K562 (cell line): ENCODE measurements around the gene DIAPH3. TPM values are rescaled to one million over a fixed set of nuclear protein-coding genes. Genes with fewer than 3 reads are reported as not detected.

ENCODE experiments used
- ATAC-seq: fragments of 200-7000 bp; cut with Tn5 transposase; 3 replicates; pipeline ENCODE4 v1.9.1; 2020; ENCODE audit warnings: moderate library complexity
- BruUV-seq: library from RNA; stranded (reverse); fragments of 400-500 nt; replicated peaks from 2 replicates; lab custom pipeline; 2021; lab: Mats Ljungman, UMichigan
- CTCF ChIA-PET: fragments of 300-600 bp; formaldehyde crosslinking; extraction: SDS; loops from one replicate; lab custom pipeline; 2021; ENCODE audit warnings: low intra/inter-chr PET ratio; lab: Yijun Ruan, JAX
- POLR2A ChIA-PET: fragments of 300-600, 350-650 bp; sonication (Branson Sonifier 250); formaldehyde crosslinking; extraction: SDS; loops from one replicate; lab custom pipeline; 2021; ENCODE audit warnings: antibody characterized with exemption, inconsistent platforms; lab: Yijun Ruan, JAX
- DNase-seq, 4 experiments: peaks; one replicate each; pipeline versions ENCODE4 v3.0.0 to v3.0.0-alpha.2; 2011 to 2018; ENCODE audit warnings: low spot score in 3 of 4, mixed read lengths in 3 of 4; ENCODE audit errors: extremely low read depth in 1 of 4
- FAIRE-seq: peaks from 2 replicates; lab custom pipeline; 2011; peaks lifted over from hg19 to GRCh38; lab: Jason Lieb, UNC
- H2AFZ ChIP-seq: 2 replicates; pipeline ENCODE4 v1.6.0; 2011; ENCODE audit warnings: low read depth, low read length, control low read depth, inconsistent platforms
- H3K27ac ChIP-seq: fragments of 200-600 bp; 3 replicates; pipeline ENCODE4 v1.8.0; 2011; ENCODE audit warnings: low read depth, mild to moderate bottlenecking, control low read depth, inconsistent platforms, low read length, moderate library complexity, mixed read lengths; ENCODE audit errors: extremely low read depth
- H3K27me3 ChIP-seq, 2 experiments: fragments of 300-600 bp in 1 of 2; 2 replicates in 1 of 2; 3 replicates in 1 of 2; pipeline versions ENCODE4 v1.6.0 to v1.8.0; 2011; ENCODE audit warnings: inconsistent platforms in 2 of 2, low read length in 2 of 2, mild to moderate bottlenecking in 1 of 2, mixed read lengths in 1 of 2, moderate library complexity in 1 of 2; ENCODE audit not compliant: control insufficient read depth in 2 of 2, insufficient read depth in 2 of 2
- H3K36me3 ChIP-seq: fragments of 300-600 bp; 3 replicates; pipeline ENCODE4 v1.8.0; 2011; ENCODE audit warnings: mild to moderate bottlenecking, low read length, inconsistent platforms; ENCODE audit not compliant: control insufficient read depth, insufficient read depth
- H3K4me1 ChIP-seq, 2 experiments: fragments of 200-600 bp in 1 of 2; replicated peaks in 1 of 2; 2 replicates in 1 of 2; 3 replicates in 1 of 2; pipeline versions ENCODE4 v1.5.1 to v1.8.0; 2011; ENCODE audit warnings: inconsistent platforms in 2 of 2, low read length in 2 of 2, mild to moderate bottlenecking in 1 of 2, mixed read lengths in 1 of 2, moderate library complexity in 1 of 2; ENCODE audit not compliant: control insufficient read depth in 2 of 2, insufficient read depth in 2 of 2
- H3K4me2 ChIP-seq: 2 replicates; pipeline ENCODE4 v1.6.1; 2011; ENCODE audit warnings: low read length, control low read depth, inconsistent platforms, mixed read lengths; ENCODE audit not compliant: insufficient read depth
- H3K4me3 ChIP-seq: fragments of 200-600 bp; sonication (generic), shearing (Covaris generic); 2 replicates; pipeline ENCODE4 v1.5.1; 2016; ENCODE audit warnings: control low read depth, inconsistent platforms
- H3K79me2 ChIP-seq: fragments of 200-600 bp; 3 replicates; pipeline ENCODE4 v1.8.0; 2011; ENCODE audit warnings: low read length, inconsistent platforms; ENCODE audit not compliant: control insufficient read depth, insufficient read depth
- H3K9ac ChIP-seq, 2 experiments: 2 replicates each; pipeline versions ENCODE4 v1.6.0 to v1.6.1; 2011; ENCODE audit warnings: low read depth in 2 of 2, low read length in 2 of 2, control low read depth in 1 of 2, inconsistent platforms in 1 of 2, mild to moderate bottlenecking in 1 of 2, mixed read lengths in 1 of 2; ENCODE audit not compliant: insufficient read depth in 1 of 2
- H3K9me1 ChIP-seq: one replicate; pipeline ENCODE4 v1.6.0; 2011; ENCODE audit warnings: inconsistent platforms, mild to moderate bottlenecking, low read length, moderate library complexity; ENCODE audit not compliant: control insufficient read depth, insufficient read depth
- H3K9me3 ChIP-seq: replicated peaks from 2 replicates; pipeline ENCODE4 v1.5.1; 2011; ENCODE audit warnings: low read depth, low read length, inconsistent platforms; ENCODE audit not compliant: control insufficient read depth, insufficient read depth
- H4K20me1 ChIP-seq: replicated peaks from 2 replicates; pipeline ENCODE4 v1.6.1; 2011; ENCODE audit warnings: low read length, inconsistent platforms, mixed read lengths; ENCODE audit not compliant: control insufficient read depth, insufficient read depth
- CBFB ChIP-seq: sonication (generic); formaldehyde crosslinking; IDR thresholded peaks from 2 replicates; pipeline ENCODE4 v1.4.0; 2020; ENCODE audit warnings: mild to moderate bottlenecking, missing genetic modification reagents
- CREB1 ChIP-seq, 2 experiments: sonication (generic) in 1 of 2; formaldehyde crosslinking in 1 of 2; IDR thresholded peaks; 2 replicates each; pipeline versions ENCODE4 v1.6.1 to v1.8.0; 2012 to 2022; ENCODE audit warnings: inconsistent platforms in 1 of 2, mild to moderate bottlenecking in 1 of 2, missing genetic modification reagents in 1 of 2, moderate library complexity in 1 of 2
- FOXM1 ChIP-seq, 2 experiments: fragments of 450-650 bp in 1 of 2; sonication (generic) in 1 of 2; formaldehyde crosslinking in 1 of 2; IDR thresholded peaks; 2 replicates each; pipeline versions ENCODE4 v1.6.1 to v1.9.0; 2017 to 2022; ENCODE audit warnings: low read depth in 2 of 2, mild to moderate bottlenecking in 2 of 2, missing genetic modification reagents in 1 of 2, moderate library complexity in 1 of 2
- HLTF ChIP-seq: fragments of 450-650 bp; IDR thresholded peaks from 2 replicates; pipeline ENCODE4 v1.6.1; 2016
- MTA2 ChIP-seq: fragments of 450-650 bp; IDR thresholded peaks from 2 replicates; pipeline ENCODE4 v1.6.1; 2016; ENCODE audit warnings: low read depth
- ZBTB1 ChIP-seq: sonication (generic); formaldehyde crosslinking; IDR thresholded peaks from 2 replicates; pipeline ENCODE4 v1.8.1; 2023; ENCODE audit warnings: missing genetic modification reagents, low read depth, mild to moderate bottlenecking, borderline replicate concordance
- ZNF507 ChIP-seq: conservative IDR thresholded peaks from 2 replicates; pipeline ENCODE4 v1.6.1; 2017; ENCODE audit warnings: missing genetic modification characterization, missing compliant biosample characterization
- WGBS: fragments of 100-300 bp; shearing (Covaris generic); methylation state at CpG from one replicate; pipeline ENCODE4 v1.1.6; 2016; ENCODE audit warnings: low coverage, mixed read lengths; ENCODE audit not compliant: insufficient coverage; ENCODE audit errors: missing lambda C conversion rate; 5-methylcytosine and 5-hydroxymethylcytosine counted together
- in situ Hi-C: fragments of 300-500 bp; cut with MboI; formaldehyde crosslinking; loops from 4 replicates; pipeline ENCODE4 v1.15.0; 2018; ENCODE audit warnings: inconsistent platforms, mixed read lengths
- intact Hi-C: fragments of 100-400 bp; cut with micrococcal nuclease; formaldehyde crosslinking; loops from 2 replicates; pipeline ENCODE4 v1.14.2; 2022
- polyA plus RNA-seq, 8 experiments: library from polyadenylated mRNA; depleted of rRNA in 4 of 8; stranded (reverse) in 5 of 8; unstranded in 3 of 8; fragments of >200 nt; fragmentation: Nextera tagmentation in 2 of 8; fragmentation: Illumina TruSeq in 1 of 8; extraction: Ambion mirVana in 2 of 8; extraction: Trizol in 1 of 8; gene quantifications; 2 replicates each; pipeline versions ENCODE4 v1.2.1 to v1.2.3, GENCODE V29; 2011 to 2014; ENCODE audit warnings: inconsistent platforms in 1 of 8, missing spikeins in 1 of 8
- total RNA-seq, 7 experiments: library from RNA; depleted of rRNA in 6 of 7; stranded (reverse); fragments of >200 nt in 6 of 7; fragmentation: Illumina TruSeq in 2 of 7; extraction: Trizol in 2 of 7; gene quantifications; 2 replicates each; pipeline versions ENCODE4 v1.2.1 to v1.2.3, GENCODE V29; 2011 to 2021; ENCODE audit warnings: low replicate concordance in 1 of 7
- TF ChIP-seq, protein P1 (sequence below), 2 experiments: fragments of 450-650 bp in 1 of 2; sonication (generic) in 1 of 2; formaldehyde crosslinking in 1 of 2; IDR thresholded peaks; 2 replicates each; pipeline versions ENCODE4 v1.7.1 to v1.9.0; 2016 to 2022; ENCODE audit warnings: inconsistent platforms in 1 of 2, mild to moderate bottlenecking in 1 of 2, missing genetic modification reagents in 1 of 2
- TF ChIP-seq, protein P2 (sequence below), 2 experiments: IDR thresholded peaks; 2 replicates each; pipeline ENCODE4 v1.6.1; 2012; ENCODE audit warnings: improper control_type of control experiment in 2 of 2, low read depth in 2 of 2, low read length in 2 of 2, borderline replicate concordance in 1 of 2

The DIAPH3 gene
- total and polyA plus RNA-seq, 9 of the 15 experiments (the other 6 are each of a cell fraction or from before 2014, with no cell fraction given) = 9.0 to 18.7 (median 14.7) TPM

DNA sequence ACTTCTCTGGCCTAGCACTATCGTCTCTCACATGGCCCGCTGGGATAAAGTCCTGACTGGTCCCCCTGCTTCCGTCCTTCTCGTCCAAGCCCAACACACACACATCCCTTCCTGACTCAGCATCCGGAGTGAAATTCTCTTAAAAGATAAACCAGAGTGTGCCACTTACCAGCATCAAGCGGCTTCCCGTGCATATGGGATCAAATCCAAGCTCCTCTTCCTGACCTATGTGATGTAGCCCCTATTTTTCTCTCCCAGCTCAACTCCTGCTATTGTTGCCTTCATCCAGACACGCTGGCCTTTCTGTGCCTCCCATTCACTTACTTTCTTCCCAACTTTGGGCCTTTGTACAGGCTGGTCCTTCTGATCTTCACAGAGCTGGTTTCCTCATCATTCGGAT, 530.4 kb downstream of the DIAPH3 start:
- DNase-seq = no peak
- H3K4me2 ChIP-seq = no peak overlapping the region
- WGBS = 2% methylated on average over 8 of the region's 9 CpGs
- no peak overlapping the region for H3K9ac ChIP-seq
- no peaks in the 10 kb centered on the region for H3K79me2 ChIP-seq
- no peaks in the 10 kb centered on the region for H3K36me3 ChIP-seq
- in situ Hi-C loops = no loop called here
- H3K27me3 ChIP-seq = peaks cover 0 to 11% of the 10 kb centered on the region in 2 experiments; a peak in 2 of 5 replicates
- intact Hi-C loops = no loop called here
- no peak overlapping the region for H3K4me3 ChIP-seq
- TF ChIP-seq, protein P1, sequence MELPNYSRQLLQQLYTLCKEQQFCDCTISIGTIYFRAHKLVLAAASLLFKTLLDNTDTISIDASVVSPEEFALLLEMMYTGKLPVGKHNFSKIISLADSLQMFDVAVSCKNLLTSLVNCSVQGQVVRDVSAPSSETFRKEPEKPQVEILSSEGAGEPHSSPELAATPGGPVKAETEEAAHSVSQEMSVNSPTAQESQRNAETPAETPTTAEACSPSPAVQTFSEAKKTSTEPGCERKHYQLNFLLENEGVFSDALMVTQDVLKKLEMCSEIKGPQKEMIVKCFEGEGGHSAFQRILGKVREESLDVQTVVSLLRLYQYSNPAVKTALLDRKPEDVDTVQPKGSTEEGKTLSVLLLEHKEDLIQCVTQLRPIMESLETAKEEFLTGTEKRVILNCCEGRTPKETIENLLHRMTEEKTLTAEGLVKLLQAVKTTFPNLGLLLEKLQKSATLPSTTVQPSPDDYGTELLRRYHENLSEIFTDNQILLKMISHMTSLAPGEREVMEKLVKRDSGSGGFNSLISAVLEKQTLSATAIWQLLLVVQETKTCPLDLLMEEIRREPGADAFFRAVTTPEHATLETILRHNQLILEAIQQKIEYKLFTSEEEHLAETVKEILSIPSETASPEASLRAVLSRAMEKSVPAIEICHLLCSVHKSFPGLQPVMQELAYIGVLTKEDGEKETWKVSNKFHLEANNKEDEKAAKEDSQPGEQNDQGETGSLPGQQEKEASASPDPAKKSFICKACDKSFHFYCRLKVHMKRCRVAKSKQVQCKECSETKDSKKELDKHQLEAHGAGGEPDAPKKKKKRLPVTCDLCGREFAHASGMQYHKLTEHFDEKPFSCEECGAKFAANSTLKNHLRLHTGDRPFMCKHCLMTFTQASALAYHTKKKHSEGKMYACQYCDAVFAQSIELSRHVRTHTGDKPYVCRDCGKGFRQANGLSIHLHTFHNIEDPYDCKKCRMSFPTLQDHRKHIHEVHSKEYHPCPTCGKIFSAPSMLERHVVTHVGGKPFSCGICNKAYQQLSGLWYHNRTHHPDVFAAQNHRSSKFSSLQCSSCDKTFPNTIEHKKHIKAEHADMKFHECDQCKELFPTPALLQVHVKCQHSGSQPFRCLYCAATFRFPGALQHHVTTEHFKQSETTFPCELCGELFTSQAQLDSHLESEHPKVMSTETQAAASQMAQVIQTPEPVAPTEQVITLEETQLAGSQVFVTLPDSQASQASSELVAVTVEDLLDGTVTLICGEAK (IDR thresholded peaks at IDR 0.05) = no peak
- TF ChIP-seq, protein P1 (CRISPR knock-in tag; IDR thresholded peaks at IDR 0.05) = no peak
- TF ChIP-seq ZNF507 (no peak), MTA2 (no peak), FOXM1 (IDR thresholded peaks at IDR 0.05; ENCODE audit: low read depth) (no peak), FOXM1 (CRISPR knock-in tag; IDR thresholded peaks at IDR 0.05; ENCODE audit: low read depth) (no peak), CBFB (CRISPR knock-in tag) (no peak), ZBTB1 (CRISPR knock-in tag) (no peak), CREB1 (IDR thresholded peaks at IDR 0.05) (no peak), CREB1 (CRISPR knock-in tag; IDR thresholded peaks at IDR 0.05) (no peak), HLTF (no peak)
- TF ChIP-seq, protein P2, sequence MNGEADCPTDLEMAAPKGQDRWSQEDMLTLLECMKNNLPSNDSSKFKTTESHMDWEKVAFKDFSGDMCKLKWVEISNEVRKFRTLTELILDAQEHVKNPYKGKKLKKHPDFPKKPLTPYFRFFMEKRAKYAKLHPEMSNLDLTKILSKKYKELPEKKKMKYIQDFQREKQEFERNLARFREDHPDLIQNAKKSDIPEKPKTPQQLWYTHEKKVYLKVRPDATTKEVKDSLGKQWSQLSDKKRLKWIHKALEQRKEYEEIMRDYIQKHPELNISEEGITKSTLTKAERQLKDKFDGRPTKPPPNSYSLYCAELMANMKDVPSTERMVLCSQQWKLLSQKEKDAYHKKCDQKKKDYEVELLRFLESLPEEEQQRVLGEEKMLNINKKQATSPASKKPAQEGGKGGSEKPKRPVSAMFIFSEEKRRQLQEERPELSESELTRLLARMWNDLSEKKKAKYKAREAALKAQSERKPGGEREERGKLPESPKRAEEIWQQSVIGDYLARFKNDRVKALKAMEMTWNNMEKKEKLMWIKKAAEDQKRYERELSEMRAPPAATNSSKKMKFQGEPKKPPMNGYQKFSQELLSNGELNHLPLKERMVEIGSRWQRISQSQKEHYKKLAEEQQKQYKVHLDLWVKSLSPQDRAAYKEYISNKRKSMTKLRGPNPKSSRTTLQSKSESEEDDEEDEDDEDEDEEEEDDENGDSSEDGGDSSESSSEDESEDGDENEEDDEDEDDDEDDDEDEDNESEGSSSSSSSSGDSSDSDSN (IDR thresholded peaks at IDR 0.05; ENCODE audit: borderline replicate concordance in 1 of 2, low read depth in 2 of 2, low read length in 2 of 2) = no peak
- ChIA-PET POLR2A (no interaction called here), CTCF (no interaction called here)
- no peaks in the 10 kb centered on the region for H3K9me1 ChIP-seq
- H2AFZ ChIP-seq = no peak overlapping the region
- FAIRE-seq = no peak
- ATAC-seq = no peak
- BruUV-seq = no TSS peak
- no peaks in the 10 kb centered on the region for H3K4me1 ChIP-seq
- no peaks in the 10 kb centered on the region for H4K20me1 ChIP-seq
- no peaks in the 10 kb centered on the region for H3K9me3 ChIP-seq
- H3K27ac ChIP-seq = no peak overlapping the region
